Uterus (tissue), 4 donors: ENCODE results near the gene UBE4B. TPM values are rescaled to one million over a fixed set of nuclear protein-coding genes. Genes with fewer than 3 reads are reported as not detected.

Experiments used
- DNase-seq, 2 donors: peaks; one replicate each; pipeline ENCODE4 v3.0.0-alpha.2; 2019 to 2020
- H3K27ac ChIP-seq, 2 donors: fragments of 200-600 bp; sonication (generic); 1 replicate in 1 of 2; 2 replicates in 1 of 2; pipeline ENCODE4 v1.5.1; 2016 to 2018
- H3K27me3 ChIP-seq, 2 donors: fragments of 200-600 bp; sonication (generic); one replicate each; pipeline ENCODE4 v1.5.1; 2018 to 2019; ENCODE audit warnings: control low read depth in 1 of 2
- H3K36me3 ChIP-seq, 2 donors: fragments of 200-600 bp; sonication (generic); one replicate each; pipeline ENCODE4 v1.5.1; 2019; ENCODE audit warnings: control low read depth in 1 of 2
- H3K4me1 ChIP-seq, 2 donors: fragments of 200-600 bp; sonication (generic); one replicate each; pipeline ENCODE4 v1.5.1; 2018 to 2019; ENCODE audit warnings: control low read depth in 1 of 2
- H3K4me3 ChIP-seq, 2 donors: fragments of 200-600 bp; sonication (generic); 1 replicate in 1 of 2; 2 replicates in 1 of 2; pipeline ENCODE4 v1.5.1; 2018 to 2019; ENCODE audit warnings: mild to moderate bottlenecking in 1 of 2
- H3K9me3 ChIP-seq, 2 donors: fragments of 200-600 bp; sonication (generic); one replicate each; pipeline ENCODE4 v1.5.1; 2019; ENCODE audit warnings: control low read depth in 1 of 2
- POLR2A ChIP-seq, 2 donors: fragments of 450-650 bp; IDR thresholded peaks; one replicate each; pipeline ENCODE4 v1.6.1; 2016; ENCODE audit warnings: antibody characterized with exemption in 2 of 2, mild to moderate bottlenecking in 1 of 2, moderate library complexity in 1 of 2
- intact Hi-C: fragments of 100-400 bp; cut with DNase I; formaldehyde crosslinking; loops from one replicate; pipeline ENCODE4 v1.15.1; 2023; ENCODE audit warnings: low total_unique reads
- total RNA-seq, 4 donors: library from RNA; depleted of rRNA in 3 of 4; stranded (reverse); fragments of >200 nt in 3 of 4; gene quantifications; one replicate each; pipeline versions ENCODE4 v1.1.0 to v1.2.4, GENCODE V29; 2014 to 2023
- TF ChIP-seq, protein P1 (sequence below), 4 experiments: fragments of 200-600 bp in 2 of 4; fragments of 450-650 bp in 2 of 4; sonication (generic) in 2 of 4; IDR thresholded peaks; one replicate each; pipeline ENCODE4 v1.5.1; 2016 to 2019; ENCODE audit warnings: antibody characterized with exemption in 4 of 4, mild to moderate bottlenecking in 2 of 4, moderate library complexity in 1 of 4
- donor health status: DM: yes; HTN: yes; CAD: no.

Gene UBE4B
- total RNA-seq, 4 donors from 2014 or later: 15.4 to 54.2 (median 30.4) TPM

DNA sequence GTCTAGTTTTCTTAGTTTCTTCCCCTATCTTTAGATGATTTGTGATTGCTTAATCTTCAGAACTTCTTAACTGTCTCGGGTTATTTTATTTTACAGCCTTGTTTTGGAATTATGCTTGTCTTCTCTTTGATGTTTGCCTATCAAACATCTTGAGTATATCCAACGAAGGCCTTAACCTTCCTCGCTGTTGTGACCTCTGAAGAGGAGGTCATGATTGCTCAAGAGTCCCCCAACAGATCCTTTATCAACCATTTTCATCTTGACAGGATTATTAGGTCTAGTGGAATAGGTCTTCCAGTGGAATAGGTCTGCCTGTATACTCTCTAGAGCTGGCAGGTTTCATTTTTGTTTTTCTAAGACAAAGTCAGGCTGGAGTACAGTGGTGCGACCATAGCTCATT is 45.7 kb downstream of the UBE4B start:
- DNase-seq: peak in 1 of 2 donors; percentile 77
- Histone ChIP-seq H3K27ac (peak overlapping the region; percentile 21 to 73), H3K27me3 (no peaks in the 10 kb centered on the region), H3K9me3 (no peaks in the 10 kb centered on the region), H3K36me3 (no peaks in the 10 kb centered on the region), H3K4me3 (no peak overlapping the region), H3K4me1 (peaks cover 0 to 4% of the 10 kb centered on the region in 2 donors)
- intact Hi-C loops: no loop called here
- TF ChIP-seq, protein P1, sequence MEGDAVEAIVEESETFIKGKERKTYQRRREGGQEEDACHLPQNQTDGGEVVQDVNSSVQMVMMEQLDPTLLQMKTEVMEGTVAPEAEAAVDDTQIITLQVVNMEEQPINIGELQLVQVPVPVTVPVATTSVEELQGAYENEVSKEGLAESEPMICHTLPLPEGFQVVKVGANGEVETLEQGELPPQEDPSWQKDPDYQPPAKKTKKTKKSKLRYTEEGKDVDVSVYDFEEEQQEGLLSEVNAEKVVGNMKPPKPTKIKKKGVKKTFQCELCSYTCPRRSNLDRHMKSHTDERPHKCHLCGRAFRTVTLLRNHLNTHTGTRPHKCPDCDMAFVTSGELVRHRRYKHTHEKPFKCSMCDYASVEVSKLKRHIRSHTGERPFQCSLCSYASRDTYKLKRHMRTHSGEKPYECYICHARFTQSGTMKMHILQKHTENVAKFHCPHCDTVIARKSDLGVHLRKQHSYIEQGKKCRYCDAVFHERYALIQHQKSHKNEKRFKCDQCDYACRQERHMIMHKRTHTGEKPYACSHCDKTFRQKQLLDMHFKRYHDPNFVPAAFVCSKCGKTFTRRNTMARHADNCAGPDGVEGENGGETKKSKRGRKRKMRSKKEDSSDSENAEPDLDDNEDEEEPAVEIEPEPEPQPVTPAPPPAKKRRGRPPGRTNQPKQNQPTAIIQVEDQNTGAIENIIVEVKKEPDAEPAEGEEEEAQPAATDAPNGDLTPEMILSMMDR (IDR thresholded peaks at IDR 0.05): no peak
- TF ChIP-seq POLR2A (IDR thresholded peaks at IDR 0.05): no peak

DNA sequence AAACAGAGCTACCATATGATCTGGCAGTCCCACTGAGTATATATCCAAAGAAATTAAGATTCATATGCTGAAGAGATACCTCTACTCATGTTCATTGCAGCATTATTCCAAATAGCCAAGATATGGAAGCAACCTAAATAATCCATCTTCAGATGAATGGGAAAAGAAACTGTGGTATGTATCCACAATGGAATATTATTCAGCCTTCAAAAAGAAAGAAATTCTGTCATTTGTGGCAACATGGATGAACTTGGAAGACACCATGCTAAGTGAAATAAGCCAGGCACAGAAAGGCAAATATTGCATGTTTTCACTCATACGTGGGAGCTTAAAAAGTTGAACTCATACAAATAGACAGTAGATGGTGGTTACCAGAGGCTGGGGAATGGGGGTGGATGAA is 47.8 kb downstream of the UBE4B start:
- no peak for DNase-seq
- H3K4me1 ChIP-seq: peaks cover 0 to 4% of the 10 kb centered on the region in 2 donors
- H3K9me3 ChIP-seq: no peaks in the 10 kb centered on the region
- no peaks in the 10 kb centered on the region for H3K36me3 ChIP-seq
- intact Hi-C loops: no loop called here
- H3K27ac ChIP-seq: no peak overlapping the region
- no peak for TF ChIP-seq POLR2A (IDR thresholded peaks at IDR 0.05)
- TF ChIP-seq, protein P1 (IDR thresholded peaks at IDR 0.05): no peak
- H3K4me3 ChIP-seq: no peak overlapping the region
- H3K27me3 ChIP-seq: no peaks in the 10 kb centered on the region

DNA sequence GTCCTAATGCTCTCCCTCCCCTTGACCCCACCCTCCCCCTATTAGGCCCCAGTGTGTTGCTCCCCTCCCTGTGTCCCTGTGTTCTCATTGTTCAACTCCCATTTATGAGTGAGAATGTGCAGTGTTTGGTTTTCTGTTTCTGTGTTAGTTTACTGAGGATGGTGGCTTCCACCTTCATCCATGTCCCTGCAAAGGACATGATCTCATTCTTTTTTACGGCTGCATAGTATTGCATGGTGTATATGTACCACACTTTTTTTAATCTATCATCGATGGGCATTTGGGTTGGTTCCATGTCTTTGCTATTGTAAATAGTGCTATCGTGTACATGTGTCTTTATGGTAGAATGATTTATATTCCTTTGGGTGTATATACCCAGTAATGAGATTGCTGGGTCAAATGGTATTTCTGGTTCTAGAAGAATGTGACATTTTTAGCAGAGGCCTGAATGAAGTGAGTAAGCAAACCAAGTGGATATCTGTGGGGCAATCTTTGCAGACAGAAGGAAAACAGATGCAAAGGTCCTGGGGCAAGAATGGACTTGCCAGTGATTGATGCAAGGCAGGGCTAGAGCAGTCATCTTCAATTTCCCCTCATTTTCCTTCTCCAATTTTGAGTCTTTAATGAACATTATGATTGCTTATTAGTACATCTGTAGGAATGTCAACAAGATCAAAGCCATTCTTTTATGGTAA is 50.2 kb downstream of the UBE4B start:
- Histone ChIP-seq H3K36me3 (no peaks in the 10 kb centered on the region), H3K27ac (no peak overlapping the region), H3K4me1 (peaks cover 0 to 2% of the 10 kb centered on the region in 2 donors), H3K4me3 (no peak overlapping the region), H3K27me3 (no peaks in the 10 kb centered on the region), H3K9me3 (no peaks in the 10 kb centered on the region)
- intact Hi-C loops: no loop called here
- DNase-seq: no peak
- TF ChIP-seq POLR2A (IDR thresholded peaks at IDR 0.05): no peak
- TF ChIP-seq, protein P1 (IDR thresholded peaks at IDR 0.05): no peak

DNA sequence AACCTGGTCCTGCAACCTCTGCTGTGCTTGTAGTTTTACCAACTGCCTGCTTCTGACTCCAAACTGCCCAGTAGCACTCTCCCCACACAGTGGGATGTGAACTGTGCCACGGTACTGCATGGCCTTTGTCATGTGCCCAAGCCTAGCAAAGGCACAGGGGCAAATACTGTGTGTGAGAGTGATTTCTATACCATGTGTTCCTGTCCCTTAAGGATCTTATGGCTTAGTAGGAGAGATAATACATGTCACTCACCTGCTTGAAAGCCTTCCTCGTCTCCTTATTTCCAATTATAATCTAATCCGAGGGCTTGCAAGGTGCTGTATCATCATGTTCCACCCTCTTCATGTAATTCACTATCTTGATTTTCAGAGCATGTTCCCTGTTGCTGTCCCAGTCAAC is 51.3 kb downstream of the UBE4B start:
- no peaks in the 10 kb centered on the region for H3K4me1 ChIP-seq
- H3K4me3 ChIP-seq: no peak overlapping the region
- DNase-seq: no peak
- TF ChIP-seq, protein P1 (IDR thresholded peaks at IDR 0.05): no peak
- no peak for TF ChIP-seq POLR2A (IDR thresholded peaks at IDR 0.05)
- intact Hi-C loops: no loop called here
- H3K9me3 ChIP-seq: no peaks in the 10 kb centered on the region
- H3K27me3 ChIP-seq: no peaks in the 10 kb centered on the region
- H3K36me3 ChIP-seq: no peaks in the 10 kb centered on the region
- H3K27ac ChIP-seq: no peak overlapping the region

DNA sequence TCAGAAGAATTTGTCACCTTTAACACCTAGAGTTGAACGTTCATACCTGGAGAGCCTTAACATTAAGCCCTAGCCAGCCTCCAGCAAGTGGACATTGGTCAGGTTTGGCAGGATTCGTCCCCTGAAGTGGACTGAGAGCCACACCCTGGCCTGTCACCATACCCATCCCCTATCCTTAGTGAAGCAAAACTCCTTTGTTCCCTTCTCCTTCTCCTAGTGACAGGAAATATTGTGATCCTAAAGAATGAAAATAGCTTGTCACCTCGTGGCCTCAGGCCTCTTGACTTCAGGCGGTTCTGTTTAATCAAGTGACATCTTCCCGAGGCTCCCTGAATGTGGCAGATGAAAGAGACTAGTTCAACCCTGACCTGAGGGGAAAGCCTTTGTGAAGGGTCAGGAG is 52.3 kb downstream of the UBE4B start:
- TF ChIP-seq, protein P1 (IDR thresholded peaks at IDR 0.05): no peak
- no peak for TF ChIP-seq POLR2A (IDR thresholded peaks at IDR 0.05)
- no peaks in the 10 kb centered on the region for H3K27me3 ChIP-seq

More for the DNA sequence above, 52.3 kb downstream of the UBE4B start:
- H3K9me3 ChIP-seq: no peaks in the 10 kb centered on the region
- intact Hi-C loops: no loop called here
- no peak overlapping the region for H3K27ac ChIP-seq
- H3K36me3 ChIP-seq: no peaks in the 10 kb centered on the region
- no peak overlapping the region for H3K4me3 ChIP-seq
- DNase-seq: no peak
- no peaks in the 10 kb centered on the region for H3K4me1 ChIP-seq
